WTC11 (cell line): ENCODE measurements around the gene C9. TPM values are rescaled to one million over a fixed set of nuclear protein-coding genes. Genes with fewer than 3 reads are reported as not detected.
"Not testable (repeated sequence)": the region's sequence is repeated elsewhere in the genome, so short reads cannot be mapped to it uniquely, and the experiment has no call there.

Experiments
- ATAC-seq: fragments of 200-7000 bp; cut with Tn5 transposase; 2 replicates; pipeline ENCODE4 v1.10.0; 2021; ENCODE audit warnings: mild to moderate bottlenecking, moderate library complexity
- CTCF ChIA-PET: fragments of 300-600 bp; sonication (Branson Sonifier 250); formaldehyde crosslinking; loops from one replicate; lab custom pipeline; 2021; ENCODE audit warnings: antibody characterized with exemption; lab: Charles Lee
- POLR2A ChIA-PET: fragments of 350-600 bp; sonication (Branson Sonifier 250); formaldehyde crosslinking; loops from one replicate; lab custom pipeline; 2021; ENCODE audit warnings: antibody characterized with exemption; lab: Charles Lee
- DNase-seq: peaks from one replicate; pipeline ENCODE4 v3.0.0; 2021; ENCODE audit warnings: low spot score
- H3K27ac Mint-ChIP-seq: 2 replicates; pipeline ENCODE4 v1.8.0; 2021; ENCODE audit warnings: mixed read lengths
- H3K27me3 Mint-ChIP-seq: 2 replicates; pipeline ENCODE4 v1.8.0; 2021; ENCODE audit warnings: low read depth, mild to moderate bottlenecking, moderate library complexity, mixed read lengths
- H3K36me3 Mint-ChIP-seq: 2 replicates; pipeline ENCODE4 v1.8.0; 2021; ENCODE audit warnings: mixed read lengths
- H3K4me1 Mint-ChIP-seq: 2 replicates; pipeline ENCODE4 v1.8.0; 2022; ENCODE audit warnings: mixed read lengths
- H3K4me3 Mint-ChIP-seq: 2 replicates; pipeline ENCODE4 v1.8.0; 2021; ENCODE audit warnings: mild to moderate bottlenecking, moderate library complexity, mixed read lengths
- H3K9me3 Mint-ChIP-seq: 2 replicates; pipeline ENCODE4 v1.8.0; 2021; ENCODE audit warnings: mixed read lengths
- CDX4 ChIP-seq: fragments of 250-450 bp; sonication (Bioruptor Pico); IDR thresholded peaks from 2 replicates; pipeline ENCODE4 v1.9.0; 2021; ENCODE audit warnings: moderate library complexity, mild to moderate bottlenecking, inconsistent platforms, borderline replicate concordance
- JAZF1 ChIP-seq: fragments of 250-450 bp; sonication (Bioruptor Pico); IDR thresholded peaks from 2 replicates; pipeline ENCODE4 v1.9.0; 2021; ENCODE audit warnings: moderate library complexity, mild to moderate bottlenecking, inconsistent platforms
- MYBL2 ChIP-seq: sonication (generic); formaldehyde crosslinking; IDR thresholded peaks from 2 replicates; pipeline ENCODE4 v1.8.1; 2023; ENCODE audit warnings: mild to moderate bottlenecking, moderate library complexity, missing genetic modification reagents
- NR3C1 ChIP-seq: sonication (generic); formaldehyde crosslinking; conservative IDR thresholded peaks from 2 replicates; pipeline ENCODE4 v1.8.1; 2023; ENCODE audit warnings: low read depth, mild to moderate bottlenecking, missing genetic modification reagents
- RELA ChIP-seq: sonication (generic); formaldehyde crosslinking; IDR thresholded peaks from 2 replicates; pipeline ENCODE4 v1.8.1; 2022; ENCODE audit warnings: missing genetic modification reagents, mild to moderate bottlenecking, borderline replicate concordance
- ZBTB43 ChIP-seq: sonication (generic); formaldehyde crosslinking; IDR thresholded peaks from 2 replicates; pipeline ENCODE4 v1.8.1; 2023; ENCODE audit warnings: mild to moderate bottlenecking, missing genetic modification reagents
- ZNF263 ChIP-seq: sonication (generic); formaldehyde crosslinking; IDR thresholded peaks from 2 replicates; pipeline ENCODE4 v1.8.1; 2022; ENCODE audit warnings: low read depth, mild to moderate bottlenecking, moderate library complexity, missing genetic modification reagents
- ZNF423 ChIP-seq: fragments of 250-450 bp; sonication (Bioruptor Pico); IDR thresholded peaks from 2 replicates; pipeline ENCODE4 v2.1.2; 2022; ENCODE audit warnings: mild to moderate bottlenecking, moderate library complexity
- ZNF532 ChIP-seq: fragments of 250-450 bp; sonication (Bioruptor Pico); IDR thresholded peaks from 2 replicates; pipeline ENCODE4 v1.9.0; 2021; ENCODE audit warnings: mild to moderate bottlenecking, borderline replicate concordance
- total RNA-seq: library from RNA; stranded (reverse); gene quantifications from 3 replicates; pipeline ENCODE4 v1.2.3, GENCODE V29; 2021
- TF ChIP-seq, protein P1 (sequence below): sonication (generic); formaldehyde crosslinking; conservative IDR thresholded peaks from 2 replicates; pipeline ENCODE4 v1.8.1; 2022; ENCODE audit warnings: mild to moderate bottlenecking, missing genetic modification reagents
- TF ChIP-seq, protein P2 (sequence below): fragments of 250-450 bp; sonication (Bioruptor Pico); conservative IDR thresholded peaks from 2 replicates; pipeline ENCODE4 v1.9.0; 2021; ENCODE audit warnings: mild to moderate bottlenecking
- TF ChIP-seq, protein P3 (sequence below): sonication (generic); formaldehyde crosslinking; IDR thresholded peaks from 2 replicates; pipeline ENCODE4 v1.8.0; 2023; ENCODE audit warnings: mild to moderate bottlenecking, missing genetic modification reagents

The C9 gene
- total RNA-seq, 1 experiment from 2014 or later = 0.07 TPM

DNA sequence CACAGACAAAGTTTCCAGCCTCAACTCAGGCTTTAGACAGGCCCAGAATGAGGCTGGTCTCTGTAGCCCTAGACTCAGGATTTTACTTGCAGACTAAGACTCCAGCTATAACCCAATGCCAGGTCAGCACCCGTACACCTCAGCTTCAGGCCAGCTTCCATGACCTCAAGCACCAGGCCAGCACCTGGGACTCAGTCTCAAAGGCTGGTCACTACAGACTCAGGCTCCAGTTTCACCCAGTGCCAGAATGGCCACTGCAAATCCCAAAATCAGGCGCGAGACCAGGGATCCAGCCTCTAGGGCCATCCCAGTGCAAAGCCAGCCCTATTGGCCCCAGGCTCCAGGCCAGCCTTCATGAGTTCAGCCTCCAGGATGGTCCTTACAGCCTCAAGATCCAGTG is 44.9 kb downstream of the C9 start (continued):
- TF ChIP-seq ZNF532 (CRISPR knock-in tag) (no peak), RELA (no peak)

GRCh38 chr5:39316464-39316863 is 47.8 kb downstream of the C9 start:
- H3K27ac Mint-ChIP-seq, POLR2A ChIA-PET, H3K4me3 Mint-ChIP-seq, DNase-seq, CTCF ChIA-PET, H3K36me3 Mint-ChIP-seq, H3K4me1 Mint-ChIP-seq, H3K27me3 Mint-ChIP-seq, ATAC-seq: not testable (repeated sequence)
- H3K9me3 Mint-ChIP-seq = peaks cover 16% of the 10 kb centered on the region

GRCh38 chr5:39315995-39316394 is 48.3 kb downstream of the C9 start:
- no peak overlapping the region for H3K4me3 Mint-ChIP-seq
- ATAC-seq (no peak), DNase-seq (no peak)
- no peaks in the 10 kb centered on the region for H3K36me3 Mint-ChIP-seq
- H3K27me3 Mint-ChIP-seq = no peaks in the 10 kb centered on the region
- CTCF ChIA-PET = no interaction called here
- no peak overlapping the region for H3K27ac Mint-ChIP-seq
- H3K9me3 Mint-ChIP-seq = peaks cover 16% of the 10 kb centered on the region
- TF ChIP-seq NR3C1 (CRISPR knock-in tag) (no peak), CDX4 (CRISPR knock-in tag) (no peak), ZNF423 (no peak), ZNF263 (CRISPR knock-in tag) (no peak), ZBTB43 (CRISPR knock-in tag) (no peak), JAZF1 (CRISPR knock-in tag) (no peak), MYBL2 (CRISPR knock-in tag) (no peak), ZNF532 (CRISPR knock-in tag) (no peak)
- TF ChIP-seq, protein P1, sequence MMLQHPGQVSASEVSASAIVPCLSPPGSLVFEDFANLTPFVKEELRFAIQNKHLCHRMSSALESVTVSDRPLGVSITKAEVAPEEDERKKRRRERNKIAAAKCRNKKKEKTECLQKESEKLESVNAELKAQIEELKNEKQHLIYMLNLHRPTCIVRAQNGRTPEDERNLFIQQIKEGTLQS = no peak
- TF ChIP-seq, protein P2, sequence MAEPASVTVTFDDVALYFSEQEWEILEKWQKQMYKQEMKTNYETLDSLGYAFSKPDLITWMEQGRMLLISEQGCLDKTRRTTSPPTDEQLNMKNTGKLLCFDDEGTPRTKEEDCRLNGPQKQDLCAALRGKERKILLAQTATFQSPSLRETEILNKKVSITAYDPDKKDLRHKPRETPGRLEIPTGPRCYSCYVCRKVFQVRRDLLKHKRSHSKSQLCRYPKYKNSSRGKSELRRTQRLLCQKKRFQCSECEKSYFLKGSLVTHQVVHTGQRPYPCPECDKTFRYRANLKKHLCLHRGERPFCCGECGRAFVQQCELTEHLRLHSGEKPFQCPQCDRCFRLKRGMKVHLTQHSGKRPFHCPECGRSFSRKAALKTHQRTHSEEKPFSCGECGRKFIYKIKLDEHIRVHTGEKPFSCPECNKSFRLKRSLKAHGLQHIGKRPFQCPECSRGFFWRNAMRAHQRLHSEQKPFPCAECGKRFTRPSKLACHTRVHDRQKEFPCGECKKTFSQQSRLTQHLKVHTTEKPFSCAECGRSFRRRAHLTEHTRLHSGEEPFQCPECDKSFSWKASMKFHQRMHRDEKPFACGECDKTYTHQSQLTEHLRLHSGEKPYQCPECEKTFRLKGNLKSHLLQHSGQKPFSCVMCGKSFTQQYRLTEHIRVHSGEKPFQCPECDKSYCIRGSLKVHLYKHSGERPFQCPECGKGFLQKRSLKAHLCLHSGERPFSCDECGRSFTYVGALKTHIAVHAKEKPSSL (CRISPR knock-in tag) = no peak
- TF ChIP-seq, protein P3, sequence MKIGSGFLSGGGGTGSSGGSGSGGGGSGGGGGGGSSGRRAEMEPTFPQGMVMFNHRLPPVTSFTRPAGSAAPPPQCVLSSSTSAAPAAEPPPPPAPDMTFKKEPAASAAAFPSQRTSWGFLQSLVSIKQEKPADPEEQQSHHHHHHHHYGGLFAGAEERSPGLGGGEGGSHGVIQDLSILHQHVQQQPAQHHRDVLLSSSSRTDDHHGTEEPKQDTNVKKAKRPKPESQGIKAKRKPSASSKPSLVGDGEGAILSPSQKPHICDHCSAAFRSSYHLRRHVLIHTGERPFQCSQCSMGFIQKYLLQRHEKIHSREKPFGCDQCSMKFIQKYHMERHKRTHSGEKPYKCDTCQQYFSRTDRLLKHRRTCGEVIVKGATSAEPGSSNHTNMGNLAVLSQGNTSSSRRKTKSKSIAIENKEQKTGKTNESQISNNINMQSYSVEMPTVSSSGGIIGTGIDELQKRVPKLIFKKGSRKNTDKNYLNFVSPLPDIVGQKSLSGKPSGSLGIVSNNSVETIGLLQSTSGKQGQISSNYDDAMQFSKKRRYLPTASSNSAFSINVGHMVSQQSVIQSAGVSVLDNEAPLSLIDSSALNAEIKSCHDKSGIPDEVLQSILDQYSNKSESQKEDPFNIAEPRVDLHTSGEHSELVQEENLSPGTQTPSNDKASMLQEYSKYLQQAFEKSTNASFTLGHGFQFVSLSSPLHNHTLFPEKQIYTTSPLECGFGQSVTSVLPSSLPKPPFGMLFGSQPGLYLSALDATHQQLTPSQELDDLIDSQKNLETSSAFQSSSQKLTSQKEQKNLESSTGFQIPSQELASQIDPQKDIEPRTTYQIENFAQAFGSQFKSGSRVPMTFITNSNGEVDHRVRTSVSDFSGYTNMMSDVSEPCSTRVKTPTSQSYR (CRISPR knock-in tag) = no peak
- POLR2A ChIA-PET = no interaction called here
- H3K4me1 Mint-ChIP-seq = no peaks in the 10 kb centered on the region
